HG03066 (cell line): ENCODE measurements around the gene SLC7A8.
"Not testable (repeated sequence)": the region's sequence is repeated elsewhere in the genome, so short reads cannot be mapped to it uniquely, and the experiment has no call there.

ENCODE experiments used
- ATAC-seq: cut with Tn5 transposase; IDR thresholded peaks from one replicate; pipeline ENCODE4 v1.9.1; 2021; ENCODE audit warnings: low read depth; ENCODE audit not compliant: unreplicated experiment

SLC7A8 gene

DNA sequence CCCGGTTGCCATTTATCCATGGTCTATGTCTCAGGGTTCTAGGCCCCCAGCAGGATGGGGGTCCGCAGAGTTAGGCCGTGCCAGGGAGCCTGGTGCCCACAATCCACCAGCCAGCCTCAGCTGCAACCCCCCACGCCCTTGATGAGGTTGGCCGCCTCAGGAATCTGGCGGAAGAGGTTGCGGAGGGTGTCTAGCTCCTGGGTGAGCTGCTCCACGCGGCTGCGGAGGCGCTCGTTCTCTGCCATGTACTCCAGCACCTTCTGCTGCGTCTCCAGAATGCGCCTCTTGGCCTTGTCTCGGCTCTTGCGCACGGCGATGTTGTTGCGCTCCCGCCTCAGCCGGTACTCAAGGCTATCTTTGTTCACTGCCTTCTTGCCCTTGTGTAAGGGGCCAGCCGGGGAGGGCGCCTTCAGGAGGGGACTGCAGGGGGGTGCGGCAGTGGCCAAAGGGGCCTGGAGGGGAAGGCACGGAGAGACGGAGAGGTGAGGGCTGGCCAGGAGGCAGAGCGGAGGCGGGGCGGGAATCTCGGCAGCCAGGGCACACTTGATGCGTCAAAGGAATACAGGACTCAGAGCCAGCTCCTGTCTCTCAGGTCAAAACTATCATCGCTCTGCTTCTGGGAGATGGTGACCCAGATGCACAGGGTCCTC is 66.0 kb downstream of the SLC7A8 start:
- no peak for ATAC-seq

DNA sequence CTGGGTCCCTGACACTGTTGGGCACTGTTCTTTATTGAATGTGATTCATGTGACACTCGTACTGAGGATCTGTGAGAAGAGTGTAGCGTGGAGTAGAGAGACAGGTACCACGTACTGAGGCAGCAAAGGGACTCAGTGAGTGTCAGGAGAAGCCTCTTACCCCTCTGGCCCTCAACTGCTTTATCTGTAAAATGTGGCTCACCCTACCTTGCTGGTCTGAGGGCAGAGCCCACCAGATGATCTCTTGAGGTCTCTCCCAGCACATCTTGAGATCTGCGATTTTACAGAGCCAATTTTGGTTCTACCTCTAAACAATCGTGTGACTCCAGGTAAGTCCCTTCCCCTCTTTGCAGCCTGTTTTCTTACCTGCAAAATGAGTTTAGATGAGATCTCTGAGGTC is 67.5 kb downstream of the SLC7A8 start:
- ATAC-seq: no peak

GRCh38 chr14:23115039-23115731 is 68.3 kb downstream of the SLC7A8 start:
- ATAC-seq: no peak

GRCh38 chr14:23114669-23115038 is 68.8 kb downstream of the SLC7A8 start:
- no peak for ATAC-seq

DNA sequence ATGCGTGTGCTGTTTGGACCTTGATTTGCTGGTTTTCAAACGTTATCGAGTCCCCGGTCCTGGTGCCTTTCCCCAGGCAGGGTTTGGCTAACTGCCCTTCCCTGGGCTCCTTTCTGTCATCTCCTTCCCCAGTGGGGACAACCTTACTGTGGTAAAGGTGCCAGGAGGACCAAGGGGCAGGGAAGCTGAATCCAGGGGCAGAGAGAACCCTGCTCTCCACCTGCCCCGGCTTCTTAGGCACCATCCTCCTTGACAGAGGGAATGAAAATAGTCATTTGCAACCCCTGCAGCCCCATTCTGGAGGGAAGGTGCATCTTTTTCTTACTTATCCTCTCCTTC is 69.4 kb downstream of the SLC7A8 start:
- ATAC-seq: no peak

- no peak for ATAC-seq
These were observed 69.9 kb downstream of the SLC7A8 start for GRCh38 chr14:23113431-23114119.

DNA sequence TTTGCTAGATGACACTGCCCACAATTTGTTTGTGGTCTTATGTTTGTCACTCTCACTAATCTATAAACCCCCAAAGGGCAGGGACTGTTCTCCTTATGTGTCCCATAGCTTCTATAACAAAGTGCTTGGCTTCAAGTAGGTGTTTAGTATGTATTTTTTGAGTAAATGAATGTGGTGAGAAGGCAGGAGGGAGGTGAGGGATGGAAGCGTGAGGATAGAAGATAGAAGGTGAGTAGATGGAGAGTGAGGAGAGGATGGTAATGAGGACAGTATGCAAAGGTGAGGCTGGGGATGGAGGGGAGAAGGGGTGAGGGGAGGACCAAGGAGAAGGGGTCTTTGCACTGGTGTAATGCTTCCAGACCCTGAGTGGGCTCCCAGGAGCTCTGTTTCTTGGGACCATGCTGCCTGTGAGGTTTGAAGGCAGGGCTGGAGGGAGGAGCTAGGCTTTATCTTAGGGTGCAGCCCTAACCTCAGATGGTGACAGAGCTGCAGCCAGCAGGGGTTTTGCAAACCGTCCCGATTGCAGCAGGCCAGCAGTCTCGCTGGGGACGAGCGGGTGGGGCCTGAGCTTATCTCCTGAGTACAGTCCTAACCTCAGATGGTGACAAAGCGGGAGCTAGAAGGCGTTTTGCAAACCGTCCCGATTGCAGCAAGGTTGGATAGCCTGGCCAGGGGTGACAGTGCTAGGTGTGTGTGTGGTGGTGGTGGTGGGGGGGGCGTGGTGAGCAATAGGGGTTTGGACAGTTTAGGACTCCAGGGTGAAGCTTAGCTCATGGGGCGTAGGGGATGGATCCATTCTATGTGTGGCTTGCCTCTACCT is 70.9 kb downstream of the SLC7A8 start:
- ATAC-seq: no peak

GRCh38 chr14:23110579-23111365 is 72.7 kb downstream of the SLC7A8 start:
- no peak for ATAC-seq

- ATAC-seq: no peak
These were observed 73.7 kb downstream of the SLC7A8 start for GRCh38 chr14:23109769-23110168.

DNA sequence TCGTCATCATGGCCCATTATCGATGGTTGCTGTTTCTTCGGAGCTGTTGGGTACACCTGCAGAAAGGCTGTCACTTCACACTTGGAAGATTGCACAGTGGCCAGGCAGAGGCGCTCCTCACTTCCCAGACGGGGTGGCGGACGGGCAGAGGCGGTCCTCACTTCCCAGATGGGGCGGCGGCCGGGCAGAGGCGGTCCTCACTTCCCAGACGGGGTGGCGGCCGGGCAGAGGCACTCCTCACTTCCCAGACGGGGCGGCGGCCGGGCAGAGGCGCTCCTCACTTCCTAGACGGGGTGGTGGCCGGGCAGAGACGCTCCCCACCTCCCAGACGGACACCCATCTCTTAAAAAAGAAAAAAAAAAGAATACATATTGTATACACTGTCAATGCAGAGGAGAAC is 75.3 kb downstream of the SLC7A8 start:
- ATAC-seq: not testable (repeated sequence)

- not testable (repeated sequence) for ATAC-seq
These were observed 75.8 kb downstream of the SLC7A8 start for GRCh38 chr14:23107620-23108019.

GRCh38 chr14:23106747-23107045 is 76.8 kb downstream of the SLC7A8 start:
- ATAC-seq: no peak

GRCh38 chr14:23105348-23105824 is 78.1 kb downstream of the SLC7A8 start:
- no peak for ATAC-seq

DNA sequence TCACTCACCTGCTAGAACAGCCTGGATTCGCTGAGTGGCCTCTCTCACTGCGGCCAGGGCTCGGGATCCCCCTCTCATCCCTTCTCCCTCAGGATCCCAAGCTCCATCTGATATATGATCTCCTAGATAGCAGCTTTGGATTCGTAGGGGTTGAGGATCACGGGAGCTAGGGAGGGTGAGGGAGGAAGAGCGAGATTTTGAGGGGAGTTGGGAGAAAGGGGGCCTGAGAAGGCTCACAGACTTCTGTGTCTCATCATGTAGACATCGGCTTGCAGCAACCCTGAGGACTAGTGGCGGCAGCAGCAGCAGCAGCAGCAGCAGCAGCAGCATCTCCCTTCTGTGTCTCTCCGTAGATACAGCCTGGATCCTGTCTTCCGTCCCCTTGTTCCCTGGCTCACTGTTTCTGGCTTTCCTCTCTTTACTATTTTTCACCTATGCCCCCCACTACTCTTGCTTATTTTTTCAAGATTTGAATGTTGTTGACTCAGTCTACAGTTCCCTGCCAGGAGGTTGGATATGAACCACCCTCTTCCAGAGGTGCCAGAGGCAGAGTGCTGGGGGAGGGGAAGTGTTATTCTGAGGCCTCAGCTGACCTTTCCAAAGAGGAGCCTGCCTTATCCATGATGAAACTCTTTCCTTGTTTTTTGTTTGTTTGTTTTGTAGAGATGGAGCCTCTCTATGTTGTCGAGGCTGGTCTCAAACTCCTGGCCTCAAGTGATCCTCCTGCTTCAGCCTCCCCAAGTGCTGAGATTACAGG is 78.7 kb downstream of the SLC7A8 start, which contains the start of gene CIROP:
TSS of gene CIROP (minus strand) at position 399 of the 757 bp plus-strand sequence. CDS start at position 330, 69 bp downstream.
- ATAC-seq: no peak

DNA sequence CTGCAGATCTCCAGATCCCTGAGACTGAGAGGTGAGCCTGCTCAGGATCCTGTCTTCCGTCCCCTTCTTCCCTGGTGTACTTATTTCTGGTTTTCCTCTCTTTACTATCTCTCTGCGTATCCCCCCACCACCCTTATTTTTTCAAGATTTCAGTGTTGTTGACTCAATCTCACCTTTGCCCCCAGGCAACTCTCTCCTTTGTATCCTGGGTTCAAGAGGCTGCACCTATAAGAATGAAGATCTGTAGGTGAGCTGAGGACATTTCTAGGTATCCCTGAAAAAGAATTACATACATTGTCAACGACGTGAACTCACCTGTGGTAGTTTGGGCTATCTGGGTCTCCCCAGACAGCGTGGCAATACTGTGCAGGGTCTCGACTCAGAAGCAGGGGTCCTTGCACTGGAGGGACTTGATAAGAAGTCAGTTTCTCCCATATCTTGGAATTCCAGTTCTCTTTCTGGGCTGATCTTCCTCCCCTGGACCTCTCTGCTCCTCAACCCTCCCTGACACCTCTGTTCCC is 79.3 kb downstream of the SLC7A8 start:
- ATAC-seq: no peak

DNA sequence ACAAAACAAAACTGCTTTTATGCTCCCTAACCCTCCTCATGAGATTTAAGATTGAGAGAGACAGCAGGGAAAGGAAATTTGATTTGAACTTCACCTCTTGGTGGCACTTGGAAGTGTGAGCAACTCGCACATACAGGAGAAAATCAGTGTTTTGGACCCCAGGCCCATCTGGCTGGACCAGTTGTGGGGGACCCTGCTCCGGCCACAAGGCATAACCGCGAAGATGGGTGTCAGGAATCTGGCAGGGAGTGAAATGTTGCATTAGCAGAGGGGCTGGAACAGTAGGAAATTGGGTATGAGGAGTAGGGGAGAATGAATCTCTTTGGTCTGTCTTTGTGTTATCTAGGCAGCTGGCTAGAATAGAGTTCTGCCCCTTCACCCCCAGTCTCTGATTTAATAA is 79.9 kb downstream of the SLC7A8 start:
- no peak for ATAC-seq

GRCh38 chr14:23102801-23103200 is 80.7 kb downstream of the SLC7A8 start:
- no peak for ATAC-seq

DNA sequence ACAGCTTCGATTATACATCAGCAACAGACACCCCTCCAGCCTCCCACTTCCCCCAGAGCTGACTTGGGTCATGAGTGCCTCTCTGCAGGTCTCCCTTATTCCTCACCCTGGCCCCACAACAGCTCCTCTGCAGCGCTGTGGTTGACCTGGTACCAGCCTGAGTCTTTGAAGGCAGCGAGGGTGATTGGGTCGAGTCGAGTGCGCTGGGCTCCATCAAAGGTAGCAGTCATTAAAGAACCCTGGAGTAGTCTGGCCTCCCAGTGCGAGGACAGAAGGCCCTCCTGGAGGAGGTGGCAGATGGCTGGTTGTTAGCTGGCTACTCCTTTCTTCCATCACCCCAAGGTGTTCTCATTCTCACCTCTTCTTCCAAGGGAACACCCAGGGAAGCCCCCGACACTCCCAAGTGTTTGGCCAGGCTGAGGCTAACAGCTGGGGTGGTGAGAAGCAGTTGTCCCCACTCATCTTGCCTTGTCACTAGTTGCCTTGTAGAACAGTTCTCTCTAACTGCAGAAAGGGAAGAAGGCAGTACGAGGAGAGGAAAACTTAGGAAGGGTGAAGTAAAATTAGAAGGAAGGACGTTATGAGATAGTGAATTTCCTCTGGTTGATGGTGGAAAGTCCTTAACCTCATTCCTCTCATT is 81.4 kb downstream of the SLC7A8 start:
- ATAC-seq: no peak
